Measurements from ENCODE around the gene CRTC2.
"Not testable (repeated sequence)": the region's sequence is repeated elsewhere in the genome, so short reads cannot be mapped to it uniquely, and the experiment has no call there.

The CRTC2 gene

GRCh38 chr1:153985341-153985912 is 27.0 kb upstream of the CRTC2 start:
- H3K27ac ChIP-seq: peak overlapping the region; percentile 56
- peak overlapping the region; percentile 71 for H3K4me3 ChIP-seq (ENCODE audit: low read depth, low read length)
- in situ Hi-C loops (cut with HindIII; ENCODE audit: low pct_ligation_motif_present, low sequenced_read_pairs): no loop called here
- no peaks in the 10 kb centered on the region for H3K27me3 ChIP-seq (replicated peaks)
- TF ChIP-seq CTCF (IDR thresholded peaks at IDR 0.05; ENCODE audit: low read depth, low read length, missing control alignments): no peak
- DNase-seq: peak; percentile 62
- peaks cover 24% of the 10 kb centered on the region for H3K36me3 ChIP-seq (replicated peaks)

- TF ChIP-seq CTCF (IDR thresholded peaks at IDR 0.05; ENCODE audit: low read depth, low read length, missing control alignments): no peak
- no peak for DNase-seq
- H3K27me3 ChIP-seq (replicated peaks): no peaks in the 10 kb centered on the region
- in situ Hi-C loops (cut with HindIII; ENCODE audit: low pct_ligation_motif_present, low sequenced_read_pairs): no loop called here
- no peak overlapping the region for H3K27ac ChIP-seq
- H3K4me3 ChIP-seq (ENCODE audit: low read depth, low read length): peak overlapping the region; percentile 71
- H3K36me3 ChIP-seq (replicated peaks): peaks cover 24% of the 10 kb centered on the region
Measured at GRCh38 chr1:153984123-153984894, 25.9 kb upstream of the CRTC2 start.

- H3K27ac ChIP-seq; in situ Hi-C loops (cut with HindIII; ENCODE audit: low pct_ligation_motif_present, low sequenced_read_pairs); H3K4me3 ChIP-seq (ENCODE audit: low read depth, low read length); DNase-seq; H3K27me3 ChIP-seq (replicated peaks): not testable (repeated sequence)
- H3K36me3 ChIP-seq (replicated peaks): peaks cover 28% of the 10 kb centered on the region
Measured at GRCh38 chr1:153981735-153982134, 23.3 kb upstream of the CRTC2 start.

GRCh38 chr1:153979091-153979490 is 20.7 kb upstream of the CRTC2 start:
- H3K4me3 ChIP-seq (ENCODE audit: low read depth, low read length); DNase-seq; in situ Hi-C loops (cut with HindIII; ENCODE audit: low pct_ligation_motif_present, low sequenced_read_pairs); H3K27me3 ChIP-seq (replicated peaks); H3K27ac ChIP-seq: not testable (repeated sequence)
- H3K36me3 ChIP-seq (replicated peaks): peaks cover 46% of the 10 kb centered on the region

- peaks cover 48% of the 10 kb centered on the region for H3K36me3 ChIP-seq (replicated peaks)
- H3K27me3 ChIP-seq (replicated peaks): no peaks in the 10 kb centered on the region
- TF ChIP-seq CTCF (IDR thresholded peaks at IDR 0.05; ENCODE audit: low read depth, low read length, missing control alignments): no peak
- DNase-seq: no peak
- H3K4me3 ChIP-seq (ENCODE audit: low read depth, low read length): peak overlapping the region; percentile 97
- in situ Hi-C loops (cut with HindIII; ENCODE audit: low pct_ligation_motif_present, low sequenced_read_pairs): no loop called here
- H3K27ac ChIP-seq: no peak overlapping the region
Measured at GRCh38 chr1:153978274-153978909, 20.0 kb upstream of the CRTC2 start.

GRCh38 chr1:153977250-153978240 is 19.1 kb upstream of the CRTC2 start, which contains the start of gene JTB:
JTB (minus strand) TSS chr1:153977674; CDS start chr1:153977252, 422 bp downstream.
- DNase-seq: peak; percentile 85
- Histone ChIP-seq H3K27me3 (replicated peaks) (no peaks in the 10 kb centered on the region), H3K27ac (peak within 1 kb of the TSS; percentile 62), H3K4me3 (ENCODE audit: low read depth, low read length) (peak within 1 kb of the TSS; percentile 97), H3K36me3 (replicated peaks) (peaks cover 43% of the 10 kb centered on the region)
- TF ChIP-seq CTCF (IDR thresholded peaks at IDR 0.05; ENCODE audit: low read depth, low read length, missing control alignments): no peak
- in situ Hi-C loops (cut with HindIII; ENCODE audit: low pct_ligation_motif_present, low sequenced_read_pairs): no loop called here
